Measurements from ENCODE around the gene PTRH1.

PTRH1 gene

GRCh38 chr9:127693143-127693542 lies 22.3 kb downstream of the PTRH1 start:
- DNase-seq = no peak

- DNase-seq = no peak
These were observed 23.4 kb downstream of the PTRH1 start for GRCh38 chr9:127692071-127692470.

- no peak for DNase-seq
These were observed 24.7 kb downstream of the PTRH1 start for GRCh38 chr9:127690735-127691134.

- DNase-seq = no peak
These were observed 26.0 kb downstream of the PTRH1 start for GRCh38 chr9:127689329-127690000.

GRCh38 chr9:127686461-127687393 lies 28.7 kb downstream of the PTRH1 start:
- DNase-seq = no peak

GRCh38 chr9:127684576-127684975 lies 30.9 kb downstream of the PTRH1 start:
- no peak for DNase-seq

- DNase-seq = no peak
These were observed 31.7 kb downstream of the PTRH1 start for GRCh38 chr9:127683723-127684122.

- DNase-seq = no peak
These were observed 32.9 kb downstream of the PTRH1 start for GRCh38 chr9:127682351-127683136.

GRCh38 chr9:127680846-127681245 lies 34.6 kb downstream of the PTRH1 start:
- no peak for DNase-seq

- DNase-seq = no peak
These were observed 35.2 kb downstream of the PTRH1 start for GRCh38 chr9:127680226-127680625.

GRCh38 chr9:127679506-127679905 lies 36.0 kb downstream of the PTRH1 start:
- no peak for DNase-seq

- no peak for DNase-seq
These were observed 38.8 kb downstream of the PTRH1 start for GRCh38 chr9:127676638-127677037.

GRCh38 chr9:127673234-127673633 lies 42.2 kb downstream of the PTRH1 start:
- no peak for DNase-seq

GRCh38 chr9:127667906-127668305 lies 47.6 kb downstream of the PTRH1 start:
- no peak for DNase-seq

GRCh38 chr9:127667127-127667844 lies 48.2 kb downstream of the PTRH1 start:
- DNase-seq = no peak

GRCh38 chr9:127664678-127665507 lies 50.6 kb downstream of the PTRH1 start:
- no peak for DNase-seq

GRCh38 chr9:127664324-127664677 lies 51.2 kb downstream of the PTRH1 start:
- no peak for DNase-seq

All from NCI-H2171 (cell line).